Measurements from ENCODE around the gene CLEC1A. TPM values are rescaled to one million over a fixed set of nuclear protein-coding genes. Genes with fewer than 3 reads are reported as not detected.

CLEC1A gene
- total and polyA plus RNA-seq, 7 donors = 1.1 to 4.8 (median 2.0) TPM; not detected in 2

- Histone ChIP-seq H3K9me3 (no peaks in the 10 kb centered on the region), H3K4me1 (peaks cover 0 to 36% (median 23%) of the 10 kb centered on the region in 4 donors), H3K4me3 (no peak overlapping the region), H3K27ac (peak overlapping the region in 1 of 4 donors; percentile 77), H3K27me3 (no peaks in the 10 kb centered on the region), H3K36me3 (no peaks in the 10 kb centered on the region)
- no peak for DNase-seq
- WGBS, 2 donors = 64 to 68% methylated on average over 2 of the region's 2 CpGs
- intact Hi-C loops (cut with DNase I) = no loop called here
- TF ChIP-seq POLR2A (IDR thresholded peaks at IDR 0.05) (no peak), CTCF (IDR thresholded peaks at IDR 0.05) (no peak), EP300 (IDR thresholded peaks at IDR 0.05) (no peak), POLR2AphosphoS5 (IDR thresholded peaks at IDR 0.05) (no peak)
These were observed 3.5 kb upstream of the CLEC1A start for GRCh38 chr12:10102322-10102721.

GRCh38 chr12:10101648-10102220, 2.9 kb upstream of the CLEC1A start:
- Histone ChIP-seq H3K4me3 (no peak overlapping the region), H3K27ac (peak overlapping the region; percentile 59 to 77 (median 62)), H3K27me3 (no peaks in the 10 kb centered on the region), H3K4me1 (peaks cover 0 to 36% (median 23%) of the 10 kb centered on the region in 4 donors), H3K9me3 (no peaks in the 10 kb centered on the region), H3K36me3 (no peaks in the 10 kb centered on the region)
- no peak for DNase-seq
- 63 to 85% methylated on average over 1 of the region's 1 CpG for WGBS, 2 donors
- intact Hi-C loops (cut with DNase I) = no loop called here
- TF ChIP-seq EP300 (IDR thresholded peaks at IDR 0.05) (no peak), POLR2A (IDR thresholded peaks at IDR 0.05) (no peak), POLR2AphosphoS5 (IDR thresholded peaks at IDR 0.05) (no peak), CTCF (IDR thresholded peaks at IDR 0.05) (no peak)

- Histone ChIP-seq H3K4me1 (peaks cover 0 to 36% (median 23%) of the 10 kb centered on the region in 4 donors), H3K27me3 (no peaks in the 10 kb centered on the region), H3K4me3 (peak overlapping the region in 2 of 4 donors; percentile 6 to 8), H3K36me3 (no peaks in the 10 kb centered on the region), H3K9me3 (no peaks in the 10 kb centered on the region), H3K27ac (peak overlapping the region; percentile 59 to 77 (median 62))
- intact Hi-C loops (cut with DNase I) = no loop called here
- peak; percentile 74 for DNase-seq
- TF ChIP-seq EP300 (IDR thresholded peaks at IDR 0.05) (no peak), POLR2AphosphoS5 (IDR thresholded peaks at IDR 0.05) (peak in 1 of 4 donors; percentile 11)
- WGBS, 2 donors = 47 to 69% methylated on average over 5 of the region's 5 CpGs
These were observed 2.3 kb upstream of the CLEC1A start for GRCh38 chr12:10101042-10101579.

GRCh38 chr12:10097521-10097920, 1.3 kb downstream of the CLEC1A start:
- H3K27me3 ChIP-seq = no peaks in the 10 kb centered on the region
- H3K36me3 ChIP-seq = no peaks in the 10 kb centered on the region
- H3K9me3 ChIP-seq = no peaks in the 10 kb centered on the region
- no peak overlapping the region for H3K4me3 ChIP-seq
- TF ChIP-seq POLR2AphosphoS5 (IDR thresholded peaks at IDR 0.05) = peak in 1 of 4 donors; percentile 15
- TF ChIP-seq EP300 (IDR thresholded peaks at IDR 0.05) = no peak
- no peak for DNase-seq
- intact Hi-C loops (cut with DNase I) = no loop called here
- H3K27ac ChIP-seq = peak overlapping the region in 2 of 4 donors; percentile 56 to 77
- 58 to 63% methylated on average over 3 of the region's 3 CpGs for WGBS, 2 donors
- H3K4me1 ChIP-seq = peaks cover 0 to 35% (median 22%) of the 10 kb centered on the region in 4 donors

- no peak overlapping the region for H3K4me3 ChIP-seq
- peak overlapping the region in 2 of 4 donors; percentile 13 to 56 for H3K27ac ChIP-seq
- no peaks in the 10 kb centered on the region for H3K9me3 ChIP-seq
These were observed 2.8 kb downstream of the CLEC1A start for GRCh38 chr12:10095971-10096370.

More at GRCh38 chr12:10095971-10096370, 2.8 kb downstream of the CLEC1A start:
- H3K36me3 ChIP-seq = no peaks in the 10 kb centered on the region
- no peak for DNase-seq
- H3K27me3 ChIP-seq = no peaks in the 10 kb centered on the region
- intact Hi-C loops (cut with DNase I) = no loop called here
- 81 to 88% methylated on average over 3 of the region's 3 CpGs for WGBS, 2 donors
- TF ChIP-seq POLR2A (IDR thresholded peaks at IDR 0.05) (no peak), EP300 (IDR thresholded peaks at IDR 0.05) (no peak), POLR2AphosphoS5 (IDR thresholded peaks at IDR 0.05) (no peak), CTCF (IDR thresholded peaks at IDR 0.05) (no peak)
- peaks cover 0 to 20% (median 9%) of the 10 kb centered on the region in 4 donors for H3K4me1 ChIP-seq
